ENCODE results near the gene PLCD4. TPM values are rescaled to one million over a fixed set of nuclear protein-coding genes. Genes with fewer than 3 reads are reported as not detected.

Gene PLCD4
- 0.23 and 0.49 TPM in 2 replicates for total RNA-seq (2013; cell fraction: nucleolus; rRNA removed)
- total RNA-seq (2014; rRNA removed), result under 0.01 TPM in 1 of 2 replicates, not detected in the other
- total RNA-seq (2014; rRNA removed; fragmentation: Illumina TruSeq; extraction: Trizol), result 0.05 TPM in 1 of 2 replicates, not detected in the other
- 0.28 TPM in 1 of 2 replicates, not detected in the other for total RNA-seq (2021)
- polyA plus RNA-seq (2011; ENCODE audit: low read depth), result 0.43 TPM
- 0.07 and 0.09 TPM in 2 replicates for polyA plus RNA-seq (2011; rRNA removed)
- 0.03 TPM in 1 of 2 replicates, not detected in the other for polyA plus RNA-seq (2011; cell fraction: cytosol; rRNA removed)
- polyA plus RNA-seq (2011; cell fraction: nucleus; rRNA removed), result 0.16 and 0.26 TPM in 2 replicates
- 0.53 and 1.0 TPM in 2 replicates for polyA plus RNA-seq (2012)
- polyA plus RNA-seq (2014; fragmentation: Illumina TruSeq; extraction: Trizol), result 0.03 and 0.11 TPM in 2 replicates
- under 1 TPM; 0.18 to 0.27 TPM for polyA plus RNA-seq (2014; fragmentation: Nextera tagmentation; extraction: Ambion mirVana)
- polyA plus RNA-seq (2014; rRNA removed), result 0.10 TPM in 1 of 2 replicates, not detected in the other
- 1 to 10 TPM in 1 of 2 experiments, under 1 TPM in 1; 0.99 to 1.5 TPM for polyA plus RNA-seq (2016; fragmentation: Nextera tagmentation; extraction: Ambion mirVana)
- 0.07 TPM in 1 of 2 replicates, not detected in the other for polyA minus RNA-seq (2011; rRNA and poly(A)+ RNA removed)
- polyA minus RNA-seq (2011; cell fraction: cytosol; rRNA and poly(A)+ RNA removed), result not detected in 2 replicates
- not detected in 2 replicates for polyA minus RNA-seq (2011; cell fraction: nucleus; rRNA and poly(A)+ RNA removed)
- percentile 22 among the genes with signal in this experiment for Bru-seq, nascent RNA
- BruChase-seq, experiment 1, labeled RNA remaining after a 6-hour chase, result percentile 37 among the genes with signal in this experiment
- BruChase-seq, experiment 2, labeled RNA remaining after a 2-hour chase, result percentile 36 among the genes with signal in this experiment
- long read RNA-seq, experiment 1, result 0 reads
- long read RNA-seq, experiment 2, result 0 reads

DNA sequence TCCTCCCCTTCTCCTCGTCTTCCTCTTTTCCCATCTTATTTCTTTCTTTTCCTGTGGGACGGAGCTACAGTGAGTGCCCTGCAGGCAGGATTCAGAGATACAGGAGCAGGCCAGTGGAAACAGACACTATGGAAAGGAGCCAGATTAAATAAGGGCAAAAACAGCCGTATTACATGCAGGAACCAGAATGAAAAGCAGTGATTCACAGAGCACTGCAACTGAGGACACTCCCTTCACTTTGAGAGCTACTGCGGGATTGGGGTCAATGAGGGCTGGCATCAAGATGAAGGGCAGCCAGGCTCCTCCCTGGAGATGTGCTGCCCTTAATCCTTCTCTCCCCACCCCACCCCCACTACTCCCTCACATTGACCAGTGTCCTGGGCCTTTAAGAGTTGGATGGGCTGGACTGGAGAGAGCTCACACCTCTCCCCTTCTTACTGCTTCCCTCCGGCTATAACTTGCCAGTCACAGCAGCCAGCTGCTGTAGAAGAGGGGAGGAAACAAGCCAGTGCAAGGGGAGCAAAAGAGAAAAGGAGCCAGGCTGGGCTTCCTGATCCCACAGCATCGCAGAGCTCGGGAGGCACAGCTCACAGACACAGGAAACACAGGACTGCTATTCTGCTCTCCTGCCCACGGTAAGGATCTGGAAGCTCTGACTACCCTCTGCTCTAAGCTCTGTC is at the start of gene PLCD4:
TSS of gene PLCD4 (plus strand) at position 464 of the 680 bp plus-strand sequence. CDS start 7,841 bp downstream, outside the sequence.
- ChIA-PET RAD21 (ENCODE audit: unreplicated experiment) (interaction anchor here (0.6 kb wide), 1 partner anchor 10 kb away, joined by 3 read pairs; no protein-coding TSS in a partner anchor), POLR2A (interaction anchor here (1.4 kb wide), 1 partner anchor 14 kb away, joined by 3 read pairs; no protein-coding TSS in a partner anchor), CTCF (interaction anchor here (0.6 to 1.3 kb wide), 3 partner anchors 37 to 686 kb away, joined by 3 to 6 read pairs (median 3); no protein-coding TSS in a partner anchor), SMC1A (ENCODE audit: uncharacterized antibody, unreplicated experiment) (interaction anchor here (1.2 to 1.3 kb wide), 2 partner anchors 9 to 60 kb away, joined by 3 to 4 read pairs; no protein-coding TSS in a partner anchor)
- intact Hi-C loops (cut with micrococcal nuclease; ENCODE audit: unreplicated experiment) (no loop called here), in situ Hi-C loops (cut with MboI) (no loop called here)
- Histone ChIP-seq H3K4me1 (ENCODE audit: control insufficient read depth, insufficient read depth, low read length) (no peaks in the 10 kb centered on the region), H3K9ac (ENCODE audit: control insufficient read depth, insufficient read depth, low read length) (no peak within 1 kb of the TSS), H3K4me2 (ENCODE audit: control insufficient read depth, insufficient read depth) (no peak within 1 kb of the TSS), H3K9me3 (replicated peaks; ENCODE audit: control insufficient read depth, insufficient read depth, low read length) (no peaks in the 10 kb centered on the region), H3K27me3 (replicated peaks in 1 of 2; ENCODE audit: control insufficient read depth in 2 of 2, insufficient read depth in 2 of 2, low read length in 1 of 2) (no peaks in the 10 kb centered on the region; a peak in 1 of 4 replicates), H4K20me1 (ENCODE audit: control insufficient read depth, insufficient read depth) (no peaks in the 10 kb centered on the region), H3K79me2 (ENCODE audit: control insufficient read depth, insufficient read depth, low read length) (no peaks in the 10 kb centered on the region), H3K4me3 (no peak within 1 kb of the TSS), H3K36me3 (ENCODE audit: control insufficient read depth in 2 of 2, insufficient read depth in 2 of 2, low read length in 1 of 2) (no peaks in the 10 kb centered on the region), H2AFZ (ENCODE audit: control insufficient read depth, low read depth, low read length) (no peak within 1 kb of the TSS), H3K27ac (ENCODE audit: control insufficient read depth, insufficient read depth) (no peak within 1 kb of the TSS)
- 31% methylated on average over 8 of the region's 8 CpGs for WGBS (ENCODE audit: insufficient coverage, insufficient replicate concordance, low lambda C conversion rate, missing lambda C conversion rate)
- FAIRE-seq, result no peak
- ATAC-seq, result peak; percentile 28
- BruUV-seq (replicated peaks), result no TSS peak
- no peak for DNase-seq (ENCODE audit: low read depth, low spot score)
- TF ChIP-seq, protein P1, sequence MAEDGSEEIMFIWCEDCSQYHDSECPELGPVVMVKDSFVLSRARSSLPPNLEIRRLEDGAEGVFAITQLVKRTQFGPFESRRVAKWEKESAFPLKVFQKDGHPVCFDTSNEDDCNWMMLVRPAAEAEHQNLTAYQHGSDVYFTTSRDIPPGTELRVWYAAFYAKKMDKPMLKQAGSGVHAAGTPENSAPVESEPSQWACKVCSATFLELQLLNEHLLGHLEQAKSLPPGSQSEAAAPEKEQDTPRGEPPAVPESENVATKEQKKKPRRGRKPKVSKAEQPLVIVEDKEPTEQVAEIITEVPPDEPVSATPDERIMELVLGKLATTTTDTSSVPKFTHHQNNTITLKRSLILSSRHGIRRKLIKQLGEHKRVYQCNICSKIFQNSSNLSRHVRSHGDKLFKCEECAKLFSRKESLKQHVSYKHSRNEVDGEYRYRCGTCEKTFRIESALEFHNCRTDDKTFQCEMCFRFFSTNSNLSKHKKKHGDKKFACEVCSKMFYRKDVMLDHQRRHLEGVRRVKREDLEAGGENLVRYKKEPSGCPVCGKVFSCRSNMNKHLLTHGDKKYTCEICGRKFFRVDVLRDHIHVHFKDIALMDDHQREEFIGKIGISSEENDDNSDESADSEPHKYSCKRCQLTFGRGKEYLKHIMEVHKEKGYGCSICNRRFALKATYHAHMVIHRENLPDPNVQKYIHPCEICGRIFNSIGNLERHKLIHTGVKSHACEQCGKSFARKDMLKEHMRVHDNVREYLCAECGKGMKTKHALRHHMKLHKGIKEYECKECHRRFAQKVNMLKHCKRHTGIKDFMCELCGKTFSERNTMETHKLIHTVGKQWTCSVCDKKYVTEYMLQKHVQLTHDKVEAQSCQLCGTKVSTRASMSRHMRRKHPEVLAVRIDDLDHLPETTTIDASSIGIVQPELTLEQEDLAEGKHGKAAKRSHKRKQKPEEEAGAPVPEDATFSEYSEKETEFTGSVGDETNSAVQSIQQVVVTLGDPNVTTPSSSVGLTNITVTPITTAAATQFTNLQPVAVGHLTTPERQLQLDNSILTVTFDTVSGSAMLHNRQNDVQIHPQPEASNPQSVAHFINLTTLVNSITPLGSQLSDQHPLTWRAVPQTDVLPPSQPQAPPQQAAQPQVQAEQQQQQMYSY (CRISPR knock-in tag; IDR thresholded peaks at IDR 0.05), result no peak
- TF ChIP-seq RCOR1 (conservative IDR thresholded peaks at IDR 0.05; ENCODE audit: low read depth, low read length) (no peak), PAX5 (IDR thresholded peaks at IDR 0.05; ENCODE audit: borderline replicate concordance, low read depth, low read length) (no peak), POLR2AphosphoS2 (IDR thresholded peaks at IDR 0.05; ENCODE audit: low read depth, low read length) (no peak), ZNF274 (IDR thresholded peaks at IDR 0.05; ENCODE audit: insufficient read depth, insufficient read length) (no peak), BHLHE40 (IDR thresholded peaks at IDR 0.05; ENCODE audit: borderline replicate concordance in 1 of 2, low read depth in 2 of 2, low read length in 1 of 2) (no peak), TCF7 (IDR thresholded peaks at IDR 0.05; ENCODE audit: borderline replicate concordance) (no peak), CEBPB (IDR thresholded peaks at IDR 0.05; ENCODE audit: borderline replicate concordance in 1 of 2, low read depth in 2 of 2, low read length in 2 of 2) (no peak), SIX5 (IDR thresholded peaks at IDR 0.05; ENCODE audit: low read depth, low read length, severe bottlenecking) (no peak)
- TF ChIP-seq, protein P2, sequence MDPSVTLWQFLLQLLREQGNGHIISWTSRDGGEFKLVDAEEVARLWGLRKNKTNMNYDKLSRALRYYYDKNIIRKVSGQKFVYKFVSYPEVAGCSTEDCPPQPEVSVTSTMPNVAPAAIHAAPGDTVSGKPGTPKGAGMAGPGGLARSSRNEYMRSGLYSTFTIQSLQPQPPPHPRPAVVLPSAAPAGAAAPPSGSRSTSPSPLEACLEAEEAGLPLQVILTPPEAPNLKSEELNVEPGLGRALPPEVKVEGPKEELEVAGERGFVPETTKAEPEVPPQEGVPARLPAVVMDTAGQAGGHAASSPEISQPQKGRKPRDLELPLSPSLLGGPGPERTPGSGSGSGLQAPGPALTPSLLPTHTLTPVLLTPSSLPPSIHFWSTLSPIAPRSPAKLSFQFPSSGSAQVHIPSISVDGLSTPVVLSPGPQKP (IDR thresholded peaks at IDR 0.05; ENCODE audit: low read depth, low read length), result no peak
- TF ChIP-seq, protein P3, sequence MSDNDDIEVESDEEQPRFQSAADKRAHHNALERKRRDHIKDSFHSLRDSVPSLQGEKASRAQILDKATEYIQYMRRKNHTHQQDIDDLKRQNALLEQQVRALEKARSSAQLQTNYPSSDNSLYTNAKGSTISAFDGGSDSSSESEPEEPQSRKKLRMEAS (IDR thresholded peaks at IDR 0.05; ENCODE audit: low read depth, low read length), result no peak
- TF ChIP-seq, protein P4, sequence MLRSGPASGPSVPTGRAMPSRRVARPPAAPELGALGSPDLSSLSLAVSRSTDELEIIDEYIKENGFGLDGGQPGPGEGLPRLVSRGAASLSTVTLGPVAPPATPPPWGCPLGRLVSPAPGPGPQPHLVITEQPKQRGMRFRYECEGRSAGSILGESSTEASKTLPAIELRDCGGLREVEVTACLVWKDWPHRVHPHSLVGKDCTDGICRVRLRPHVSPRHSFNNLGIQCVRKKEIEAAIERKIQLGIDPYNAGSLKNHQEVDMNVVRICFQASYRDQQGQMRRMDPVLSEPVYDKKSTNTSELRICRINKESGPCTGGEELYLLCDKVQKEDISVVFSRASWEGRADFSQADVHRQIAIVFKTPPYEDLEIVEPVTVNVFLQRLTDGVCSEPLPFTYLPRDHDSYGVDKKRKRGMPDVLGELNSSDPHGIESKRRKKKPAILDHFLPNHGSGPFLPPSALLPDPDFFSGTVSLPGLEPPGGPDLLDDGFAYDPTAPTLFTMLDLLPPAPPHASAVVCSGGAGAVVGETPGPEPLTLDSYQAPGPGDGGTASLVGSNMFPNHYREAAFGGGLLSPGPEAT (IDR thresholded peaks at IDR 0.05; ENCODE audit: low read depth), result no peak

Measured in GM12878 (cell line).